GM10248 (cell line): Measurements from ENCODE around the gene CD276.

Experiments
- CTCF ChIA-PET: fragments of 300-600 bp; sonication (Branson Sonifier 250); formaldehyde crosslinking; extraction: SDS; loops from one replicate; lab custom pipeline; 2021; ENCODE audit warnings: antibody characterized with exemption; lab: Yijun Ruan, JAX
- POLR2A ChIA-PET: fragments of 350-650 bp; sonication (Branson Sonifier 250); formaldehyde crosslinking; extraction: SDS; loops from one replicate; lab custom pipeline; 2020; ENCODE audit warnings: antibody characterized with exemption; lab: Yijun Ruan, JAX
- DNase-seq: peaks from one replicate; pipeline ENCODE4 v3.0.0; 2012; ENCODE audit errors: extremely low spot score
- CTCF ChIP-seq: IDR thresholded peaks from 2 replicates; pipeline ENCODE4 v1.5.1; 2012; ENCODE audit warnings: mild to moderate bottlenecking, low read depth; ENCODE audit errors: extremely low read depth, missing control alignments, control extremely low read depth

CD276 gene

GRCh38 chr15:73712107-73712506 is 27.9 kb downstream of the CD276 start:
- CTCF ChIA-PET = interaction anchor here (0.9 kb wide), 1 partner anchor 12 kb away, joined by 3 read pairs; no protein-coding TSS in a partner anchor
- no peak for DNase-seq
- POLR2A ChIA-PET = interaction anchor here (0.5 kb wide), 1 partner anchor 1241 kb away, joined by 3 read pairs; no protein-coding TSS in a partner anchor
- TF ChIP-seq CTCF = no peak

- POLR2A ChIA-PET = no interaction called here
- no peak for DNase-seq
- TF ChIP-seq CTCF = no peak
- CTCF ChIA-PET = no interaction called here
These were observed 30.6 kb downstream of the CD276 start for GRCh38 chr15:73714695-73715301.

- no peak for TF ChIP-seq CTCF
- ChIA-PET CTCF (interaction anchor here (1.0 to 1.1 kb wide), 2 partner anchors 11 to 79 kb away, joined by 3 read pairs; no protein-coding TSS in a partner anchor), POLR2A (no interaction called here)
- DNase-seq = no peak
These were observed 31.2 kb downstream of the CD276 start for GRCh38 chr15:73715417-73715816.

- no peak for TF ChIP-seq CTCF
- ChIA-PET POLR2A (no interaction called here), CTCF (interaction anchor here (1.0 to 1.2 kb wide), 3 partner anchors 9 to 80 kb away, joined by 3 read pairs; no protein-coding TSS in a partner anchor)
- no peak for DNase-seq
These were observed 32.2 kb downstream of the CD276 start for GRCh38 chr15:73716417-73716816.

GRCh38 chr15:73717206-73717605 is 33.0 kb downstream of the CD276 start:
- POLR2A ChIA-PET = no interaction called here
- CTCF ChIA-PET = no interaction called here
- no peak for TF ChIP-seq CTCF
- no peak for DNase-seq

- ChIA-PET POLR2A (no interaction called here), CTCF (interaction anchor here (1.7 to 2.6 kb wide), 2 partner anchors 10 to 13 kb away, joined by 6 to 11 read pairs; no protein-coding TSS in a partner anchor)
- TF ChIP-seq CTCF = no peak
- DNase-seq = no peak
These were observed 33.6 kb downstream of the CD276 start for GRCh38 chr15:73717802-73718201.
